ENCODE results near the gene CASKIN1.

CASKIN1 gene

GRCh38 chr16:2233872-2234812 is 37.7 kb upstream of the CASKIN1 start:
- DNase-seq (ENCODE audit: low read depth in 2 of 2): no peak

- DNase-seq (ENCODE audit: low read depth in 2 of 2): no peak
Measured at GRCh38 chr16:2233046-2233775, 36.8 kb upstream of the CASKIN1 start.

DNA sequence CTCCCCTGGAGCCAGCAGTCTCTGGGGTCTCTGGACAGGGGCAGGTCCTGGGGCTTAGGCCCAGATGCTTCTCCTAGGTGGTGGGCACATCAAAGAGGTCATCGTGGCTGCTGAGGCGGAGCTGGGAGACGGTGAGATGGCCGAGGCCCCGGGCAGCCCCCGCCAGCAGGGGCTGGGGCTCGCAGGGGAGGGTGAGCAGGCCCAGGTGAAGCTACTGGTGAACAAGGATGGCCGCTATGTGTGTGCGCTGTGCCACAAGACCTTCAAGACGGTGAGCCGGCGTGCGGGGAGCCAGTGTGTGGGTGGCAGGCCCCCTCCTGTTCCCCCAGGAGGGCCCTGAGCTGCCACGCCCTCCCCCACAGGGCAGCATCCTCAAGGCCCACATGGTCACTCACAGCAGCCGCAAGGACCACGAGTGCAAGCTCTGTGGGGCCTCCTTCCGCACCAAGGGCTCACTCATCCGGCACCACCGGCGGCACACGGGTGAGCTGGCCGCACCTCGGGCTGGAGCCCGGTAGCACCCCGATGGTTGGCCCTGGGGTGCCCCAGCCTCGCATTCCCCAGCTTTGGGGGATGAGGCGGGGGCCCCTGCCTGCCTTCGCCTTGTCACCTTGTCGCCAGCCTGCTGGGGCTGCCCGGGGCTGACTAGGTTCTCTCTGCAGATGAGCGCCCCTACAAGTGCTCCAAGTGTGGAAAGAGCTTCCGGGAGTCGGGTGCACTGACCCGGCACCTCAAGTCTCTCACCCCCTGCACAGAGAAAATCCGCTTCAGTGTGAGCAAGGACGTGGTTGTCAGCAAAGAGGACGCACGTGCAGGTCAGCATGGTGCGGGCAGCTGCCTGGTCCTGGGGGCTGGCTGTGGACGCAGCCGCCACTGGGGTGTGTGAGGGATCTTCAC is 35.9 kb upstream of the CASKIN1 start:
- DNase-seq (ENCODE audit: low read depth in 2 of 2): no peak

DNA sequence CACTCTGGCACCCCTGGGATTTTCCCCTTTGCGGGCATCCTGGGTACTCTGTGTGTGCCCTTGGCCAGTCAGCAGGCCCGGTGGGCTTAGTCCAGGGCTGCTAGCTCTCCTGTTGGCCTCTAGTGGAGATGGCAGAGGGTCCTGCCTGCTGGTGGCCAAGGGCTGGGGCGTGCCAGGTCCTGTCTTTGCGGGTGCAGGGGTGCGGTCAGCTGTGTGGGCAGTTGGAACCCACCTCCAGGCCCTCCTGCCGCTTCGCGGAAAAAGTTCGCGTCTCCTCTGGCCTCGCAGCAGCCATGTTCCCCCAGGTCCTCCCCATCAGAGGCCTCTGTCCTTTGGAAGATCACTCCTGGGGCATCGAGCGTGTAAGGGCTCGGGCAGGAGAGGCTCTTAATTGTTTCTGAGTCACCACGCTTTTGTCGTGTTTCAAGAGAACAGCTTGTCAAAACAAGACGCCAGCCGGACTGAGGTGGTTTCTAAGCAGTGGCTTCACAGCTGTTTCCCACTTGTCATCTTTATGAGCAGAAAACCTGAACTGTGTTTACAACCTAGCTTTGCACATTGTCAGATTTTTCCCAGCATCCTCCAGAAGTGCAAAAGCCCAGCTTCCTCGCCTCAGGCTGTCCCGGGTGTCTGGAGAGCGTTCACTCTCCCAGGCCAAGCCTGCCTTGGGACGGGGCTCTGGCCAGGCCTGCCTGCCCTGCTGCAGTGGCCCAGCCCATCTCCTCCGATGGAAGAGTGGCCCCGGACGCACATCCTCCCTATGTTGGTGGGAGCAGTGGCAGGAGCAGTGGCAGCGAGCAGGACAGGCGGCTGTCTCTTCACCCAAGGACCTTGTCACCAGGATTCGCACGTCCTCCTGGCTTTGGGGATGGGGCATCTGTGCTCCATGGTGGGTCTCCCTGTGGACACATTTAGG is 34.9 kb upstream of the CASKIN1 start:
- DNase-seq (ENCODE audit: low read depth in 2 of 2): no peak

DNA sequence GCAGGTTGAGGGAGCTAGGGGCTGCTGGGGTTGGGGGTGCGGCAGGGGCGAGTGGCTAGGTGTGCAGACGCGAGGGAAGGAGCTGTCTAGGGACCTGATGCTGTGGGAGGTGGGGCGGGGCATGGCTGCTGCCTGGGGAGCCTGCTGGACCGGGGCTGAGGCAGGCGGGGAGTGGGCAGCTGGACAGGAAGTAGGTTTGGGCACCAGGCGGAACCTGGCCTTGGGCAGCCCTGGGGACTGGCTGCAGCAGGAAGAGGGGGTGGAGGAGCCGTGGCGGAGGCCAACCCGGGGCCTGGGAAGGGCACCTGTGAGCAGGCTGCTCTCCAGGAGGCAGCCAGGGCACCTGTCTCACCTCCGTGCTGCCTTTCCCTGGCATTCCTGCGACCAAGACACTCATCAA is 34.0 kb upstream of the CASKIN1 start:
- DNase-seq (ENCODE audit: low read depth in 2 of 2): no peak

- DNase-seq (ENCODE audit: low read depth in 2 of 2): no peak
Measured at GRCh38 chr16:2229632-2230250, 33.3 kb upstream of the CASKIN1 start.

- no peak for DNase-seq (ENCODE audit: low read depth in 2 of 2)
Measured at GRCh38 chr16:2229091-2229490, 32.7 kb upstream of the CASKIN1 start.

DNA sequence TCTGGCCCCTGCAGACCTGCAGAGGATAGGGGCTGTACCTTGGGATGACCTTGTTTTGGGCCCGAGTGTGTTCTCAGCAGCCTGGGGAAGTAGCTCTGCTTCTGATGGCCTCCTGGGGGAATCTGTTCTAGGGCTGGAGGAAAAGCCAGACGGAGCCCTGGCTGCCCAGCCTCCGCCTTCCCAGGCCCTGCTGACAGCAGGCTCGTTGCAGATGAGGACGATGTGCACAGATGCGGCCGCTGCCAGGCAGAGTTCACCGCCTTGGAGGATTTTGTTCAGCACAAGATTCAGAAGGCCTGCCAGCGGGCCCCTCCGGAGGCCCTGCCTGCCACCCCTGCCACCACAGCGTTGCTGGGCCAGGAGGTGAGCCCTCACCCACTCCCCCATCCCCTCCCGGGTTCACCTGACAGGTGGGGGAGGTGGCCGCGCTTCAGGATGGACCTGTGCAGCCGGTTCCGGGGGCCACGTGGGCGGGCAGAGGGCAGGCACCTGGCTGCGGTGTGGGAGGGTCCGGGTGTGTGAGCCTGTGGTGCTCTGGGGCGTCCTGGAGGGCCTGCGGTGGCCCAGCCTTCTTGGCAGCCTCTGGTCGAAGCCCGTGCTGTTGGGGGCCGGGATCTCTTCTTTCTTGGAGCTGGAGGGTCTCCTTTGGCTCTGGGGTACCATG is 31.9 kb upstream of the CASKIN1 start:
- no peak for DNase-seq (ENCODE audit: low read depth in 2 of 2)

GRCh38 chr16:2226918-2227317 is 30.5 kb upstream of the CASKIN1 start:
- no peak for DNase-seq (ENCODE audit: low read depth in 2 of 2)

GRCh38 chr16:2226245-2226793 is 29.9 kb upstream of the CASKIN1 start:
- DNase-seq (ENCODE audit: low read depth in 2 of 2): no peak

DNA sequence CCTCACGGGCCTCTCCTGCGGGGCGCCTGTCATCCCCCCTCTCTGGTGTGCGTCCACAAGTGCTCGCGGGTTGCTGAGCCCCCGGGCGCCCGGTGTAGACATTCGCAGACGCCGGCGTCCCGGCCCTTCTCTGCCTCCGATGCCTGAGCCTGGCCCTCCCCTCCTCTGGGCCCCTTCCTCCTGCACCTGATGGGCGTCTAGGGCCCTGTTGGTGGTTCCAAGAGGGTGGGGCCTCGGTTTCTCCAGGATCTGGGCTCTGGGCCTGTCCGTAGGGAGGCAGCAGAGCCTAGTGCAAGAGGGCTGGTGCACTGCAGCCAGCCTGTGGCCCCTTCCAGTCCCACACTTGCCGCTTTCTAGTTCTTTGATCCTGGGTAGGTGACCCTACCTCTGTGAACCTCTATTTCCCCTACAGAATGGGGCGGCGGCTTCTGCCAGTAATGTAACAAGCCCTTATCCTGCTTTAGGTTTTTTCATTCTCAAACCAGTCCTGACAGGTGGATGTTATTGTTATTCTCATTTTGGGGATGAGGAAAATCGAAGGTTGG is 27.6 kb upstream of the CASKIN1 start:
- no peak for DNase-seq (ENCODE audit: low read depth in 2 of 2)

- DNase-seq (ENCODE audit: low read depth in 2 of 2): peak; percentile 99 to 100
Measured at GRCh38 chr16:2223221-2223941, 27.0 kb upstream of the CASKIN1 start, which contains the start of gene E4F1. TSS of gene E4F1 (plus strand) at chr16:2223591. CDS start at chr16:2223614, 23 bp downstream.

- no peak for DNase-seq (ENCODE audit: low read depth in 2 of 2)
Measured at GRCh38 chr16:2216330-2216729, 19.9 kb upstream of the CASKIN1 start.

DNA sequence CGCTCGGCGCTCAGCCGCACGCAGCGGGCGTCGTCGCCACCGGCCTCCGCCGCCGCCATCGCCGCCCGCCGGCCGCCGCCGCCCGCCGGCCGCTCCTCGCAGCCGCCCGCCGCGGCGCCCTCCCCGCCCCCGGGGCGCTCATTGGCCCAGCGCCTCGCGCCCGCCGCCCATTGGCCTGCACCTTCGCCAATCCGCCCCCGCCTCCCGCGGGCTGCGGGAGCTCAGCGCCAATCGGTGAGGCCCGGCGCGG is 18.2 kb upstream of the CASKIN1 start, which contains the start of gene PGP:
Gene PGP, minus strand, starts transcription at position 122 of the 250 bp plus-strand sequence. Its CDS starts 63 bp downstream, at position 59.
- DNase-seq (ENCODE audit: low read depth in 2 of 2): no peak

- no peak for DNase-seq (ENCODE audit: low read depth in 2 of 2)
Measured at GRCh38 chr16:2213817-2214718, 17.7 kb upstream of the CASKIN1 start.

DNA sequence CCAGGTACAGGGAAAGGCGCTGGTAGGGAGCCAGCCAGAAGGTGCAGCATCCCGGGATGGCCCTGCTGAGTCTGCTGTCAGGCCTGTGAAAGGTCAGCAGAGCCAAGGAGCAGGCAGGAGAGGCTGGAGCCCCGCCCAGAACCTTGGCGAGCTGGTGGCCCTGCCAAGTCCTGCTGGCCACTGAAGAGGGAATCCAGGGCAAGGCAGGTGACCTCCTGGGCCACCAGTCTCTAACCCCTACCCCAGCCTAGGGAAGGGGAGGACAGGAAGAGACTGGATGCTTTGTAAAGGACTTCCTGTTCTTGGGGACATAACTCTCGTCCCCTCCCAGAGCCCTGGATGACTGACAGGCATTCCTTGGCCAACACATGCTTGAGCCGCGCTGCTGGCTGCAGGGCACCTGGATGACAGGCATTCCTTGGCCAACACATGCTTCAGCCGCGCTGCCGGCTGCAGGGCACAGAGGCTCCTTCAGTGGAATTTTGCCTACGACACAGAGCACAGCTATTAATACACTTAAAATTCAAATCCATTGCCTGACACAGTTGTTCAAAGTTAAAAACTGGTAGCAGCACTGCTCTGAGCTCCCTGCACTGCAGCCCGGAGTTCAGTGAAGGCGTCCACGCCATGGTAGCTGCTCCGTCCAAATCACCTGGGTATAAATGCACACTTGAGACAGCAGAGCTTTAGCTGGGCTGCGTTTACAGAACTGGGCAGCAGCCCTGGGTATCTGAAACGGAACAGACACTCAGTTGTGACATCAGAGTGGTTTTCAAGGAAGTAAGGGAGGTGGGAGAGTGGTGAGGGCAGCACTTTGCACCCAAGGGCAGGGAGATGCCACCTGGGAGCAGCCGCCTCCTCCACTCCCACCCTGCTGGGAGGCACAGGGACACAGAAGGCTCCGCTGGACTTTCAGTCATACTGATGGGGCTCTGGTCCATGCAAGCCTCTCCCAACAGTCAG is 16.2 kb upstream of the CASKIN1 start:
- no peak for DNase-seq (ENCODE audit: low read depth in 2 of 2)
